Sigmoid colon (tissue), 7 donors: ENCODE results near the gene UMPS. TPM values are rescaled to one million over a fixed set of nuclear protein-coding genes. Genes with fewer than 3 reads are reported as not detected.

Experiments used
- DNase-seq: peaks from one replicate; pipeline ENCODE4 v3.0.0-alpha.2; 2019
- H3K27ac ChIP-seq, 4 donors: fragments of 200-600 bp; sonication (generic); one replicate each; pipeline ENCODE4 v1.5.1; 2016 to 2019; ENCODE audit warnings: mild to moderate bottlenecking in 1 of 4
- H3K27me3 ChIP-seq, 3 donors: fragments of 200-600 bp; sonication (generic); one replicate each; pipeline ENCODE4 v1.5.1; 2019; ENCODE audit warnings: mild to moderate bottlenecking in 1 of 3
- H3K36me3 ChIP-seq, 4 donors: fragments of 200-600 bp; sonication (generic); one replicate each; pipeline ENCODE4 v1.5.1; 2016 to 2019
- H3K4me1 ChIP-seq, 4 donors: fragments of 200-600 bp; sonication (generic); one replicate each; pipeline ENCODE4 v1.5.1; 2017 to 2019
- H3K4me3 ChIP-seq, 4 donors: fragments of 200-600 bp; sonication (generic); one replicate each; pipeline ENCODE4 v1.5.1; 2017 to 2019; ENCODE audit warnings: mild to moderate bottlenecking in 2 of 4, moderate library complexity in 1 of 4
- H3K9me3 ChIP-seq, 4 donors: fragments of 200-600 bp in 3 of 4; sonication (generic) in 3 of 4; one replicate each; pipeline versions ENCODE4 v1.5.1 to v1.6.1; 2013 to 2019
- CTCF ChIP-seq, 4 experiments: fragments of 450-650 bp in 3 of 4; fragments of 200-600 bp in 1 of 4; IDR thresholded peaks; one replicate each; pipeline ENCODE4 v1.5.1; 2016 to 2019; ENCODE audit warnings: antibody characterized with exemption in 4 of 4, mild to moderate bottlenecking in 3 of 4, moderate library complexity in 2 of 4
- EP300 ChIP-seq, 4 donors: sonication (generic); formaldehyde crosslinking; IDR thresholded peaks; one replicate each; pipeline ENCODE4 v1.6.1; 2017; ENCODE audit warnings: antibody characterized with exemption in 4 of 4
- POLR2A ChIP-seq, 2 donors: fragments of 450-650 bp; IDR thresholded peaks; one replicate each; pipeline ENCODE4 v1.6.1; 2016; ENCODE audit warnings: antibody characterized with exemption in 2 of 2, mild to moderate bottlenecking in 2 of 2, moderate library complexity in 2 of 2
- POLR2AphosphoS5 ChIP-seq, 4 donors: sonication (generic); formaldehyde crosslinking; IDR thresholded peaks; one replicate each; pipeline ENCODE4 v1.6.1; 2017; ENCODE audit warnings: antibody characterized with exemption in 4 of 4
- WGBS, 2 donors: extraction: QIAGEN DNeasy Blood & Tissue Kit; methylation state at CpG; one replicate each; pipeline ENCODE4 v1.1.7; 2013; 5-methylcytosine and 5-hydroxymethylcytosine counted together
- intact Hi-C: fragments of 100-400 bp; cut with DNase I; formaldehyde crosslinking; loops from one replicate; pipeline ENCODE4 v1.15.1; 2023
- polyA plus RNA-seq, 3 donors: library from polyadenylated mRNA; stranded (reverse); fragments of 200-250 nt; gene quantifications; one replicate each; pipeline ENCODE4 v1.2.3, GENCODE V29; 2013
- total RNA-seq, 4 donors: library from RNA; depleted of rRNA; stranded (reverse); fragments of >200 nt; gene quantifications; one replicate each; pipeline ENCODE4 v1.1.0, GENCODE V29; 2016
- donor health status: healthy with polysubstance abuse.
- donor health status: Bipolar disorder and iron deficiency.
- donor health status: healthy.

UMPS gene
- total and polyA plus RNA-seq, 7 donors: 16.7 to 25.1 (median 20.3) TPM

- TF ChIP-seq POLR2AphosphoS5 (IDR thresholded peaks at IDR 0.05): no peak
- TF ChIP-seq POLR2A (IDR thresholded peaks at IDR 0.05): no peak
- TF ChIP-seq CTCF (IDR thresholded peaks at IDR 0.05): no peak
- no peak for TF ChIP-seq EP300 (IDR thresholded peaks at IDR 0.05)
- Histone ChIP-seq H3K9me3 (no peaks in the 10 kb centered on the region), H3K4me1 (peaks cover 0 to 3% (median 0%) of the 10 kb centered on the region in 4 donors), H3K27me3 (no peaks in the 10 kb centered on the region), H3K27ac (no peak overlapping the region), H3K36me3 (no peaks in the 10 kb centered on the region), H3K4me3 (no peak overlapping the region)
- WGBS, 2 donors: 69 to 77% methylated on average over 7 of the region's 7 CpGs
- no peak for DNase-seq
- intact Hi-C loops: no loop called here
Observed at GRCh38 chr3:124685481-124685880, 44.8 kb upstream of the UMPS start.

- Histone ChIP-seq H3K9me3 (no peaks in the 10 kb centered on the region), H3K27me3 (no peaks in the 10 kb centered on the region), H3K4me3 (no peak overlapping the region), H3K36me3 (no peaks in the 10 kb centered on the region), H3K27ac (no peak overlapping the region), H3K4me1 (peaks cover 0 to 3% (median 0%) of the 10 kb centered on the region in 4 donors)
- intact Hi-C loops: no loop called here
- no peak for TF ChIP-seq POLR2A (IDR thresholded peaks at IDR 0.05)
- no peak for TF ChIP-seq CTCF (IDR thresholded peaks at IDR 0.05)
- no peak for TF ChIP-seq EP300 (IDR thresholded peaks at IDR 0.05)
- no peak for TF ChIP-seq POLR2AphosphoS5 (IDR thresholded peaks at IDR 0.05)
- DNase-seq: no peak
- WGBS, 2 donors: 79 to 96% methylated on average over 3 of the region's 3 CpGs
Observed at GRCh38 chr3:124686028-124686670, 44.1 kb upstream of the UMPS start.

- Histone ChIP-seq H3K9me3 (no peaks in the 10 kb centered on the region), H3K36me3 (no peaks in the 10 kb centered on the region), H3K4me1 (peaks cover 0 to 3% (median 0%) of the 10 kb centered on the region in 4 donors), H3K27me3 (no peaks in the 10 kb centered on the region), H3K4me3 (no peak overlapping the region), H3K27ac (no peak overlapping the region)
- 11 to 24% methylated on average over 11 of the region's 11 CpGs for WGBS, 2 donors
- intact Hi-C loops: loop anchor here (1.0 kb wide), 1 partner anchor 124 kb away; no protein-coding TSS in a partner anchor
- peak; percentile 83 for DNase-seq
- TF ChIP-seq CTCF (IDR thresholded peaks at IDR 0.05) (peak; percentile 47 to 83 (median 68)), POLR2AphosphoS5 (IDR thresholded peaks at IDR 0.05) (no peak)
Observed at GRCh38 chr3:124688581-124689454, 41.4 kb upstream of the UMPS start.

- peaks cover 0 to 3% (median 0%) of the 10 kb centered on the region in 4 donors for H3K4me1 ChIP-seq
- no peaks in the 10 kb centered on the region for H3K36me3 ChIP-seq
- H3K9me3 ChIP-seq: no peaks in the 10 kb centered on the region
- no peak for TF ChIP-seq POLR2AphosphoS5 (IDR thresholded peaks at IDR 0.05)
- TF ChIP-seq EP300 (IDR thresholded peaks at IDR 0.05): no peak
- no peak for TF ChIP-seq POLR2A (IDR thresholded peaks at IDR 0.05)
- no peak for TF ChIP-seq CTCF (IDR thresholded peaks at IDR 0.05)
- 61% methylated on average over 3 of the region's 3 CpGs for WGBS, 2 donors
- no peak for DNase-seq
- H3K27me3 ChIP-seq: no peaks in the 10 kb centered on the region
- intact Hi-C loops: no loop called here
- H3K27ac ChIP-seq: no peak overlapping the region
- H3K4me3 ChIP-seq: no peak overlapping the region
Observed at GRCh38 chr3:124691599-124691998, 38.7 kb upstream of the UMPS start.
